Sciatic nerve (tissue), 2 donors: Measurements from ENCODE around the gene NDUFA3. TPM values are rescaled to one million over a fixed set of nuclear protein-coding genes. Genes with fewer than 3 reads are reported as not detected.
"Not testable (repeated sequence)": the region's sequence is repeated elsewhere in the genome, so short reads cannot be mapped to it uniquely, and the experiment has no call there.

Experiments
- ATAC-seq: fragments of 200-7000 bp; cut with Tn5 transposase; one replicate; pipeline ENCODE4 v1.9.1; 2020; ENCODE audit warnings: mild to moderate bottlenecking, moderate library complexity
- DNase-seq: peaks from one replicate; pipeline ENCODE4 v3.0.0-alpha.2; 2020; ENCODE audit warnings: low spot score
- intact Hi-C: fragments of 100-400 bp; cut with DNase I; formaldehyde crosslinking; loops from one replicate; pipeline ENCODE4 v1.14.2; 2022
- total RNA-seq: library from RNA; stranded (reverse); fragmentation: NEBNext Ultra II Directional; extraction: Animal tissue kit (Norgen Biotek cat#: 25700); gene quantifications from one replicate; pipeline ENCODE4 v1.2.1, GENCODE V29; 2021
- donor health status: DM: no; HTN: no; CAD: no.
- donor health status: DM: no; HTN: no; CAD: no.

NDUFA3 gene
- 80.5 TPM for total RNA-seq

- ATAC-seq (peak; percentile 100), DNase-seq (peak; percentile 97)
- intact Hi-C loops: no loop called here
Measured at GRCh38 chr19:54102421-54103169, at the start of gene NDUFA3. Gene NDUFA3 (plus strand): TSS chr19:54102855. CDS start chr19:54102879, 24 bp downstream.

- DNase-seq (no peak), ATAC-seq (no peak)
- intact Hi-C loops: no loop called here
Measured at GRCh38 chr19:54062643-54063042, 40.0 kb upstream of the NDUFA3 start.

- ATAC-seq (no peak), DNase-seq (no peak)
- intact Hi-C loops: no loop called here
Measured at GRCh38 chr19:54063350-54064116, 39.1 kb upstream of the NDUFA3 start, which contains the start of gene VSTM1. Gene VSTM1 (minus strand): TSS chr19:54063897. CDS start chr19:54063777, 120 bp downstream.

GRCh38 chr19:54069470-54069869, 33.2 kb upstream of the NDUFA3 start:
- ATAC-seq: no peak
- intact Hi-C loops: no loop called here
- no peak for DNase-seq

GRCh38 chr19:54073829-54074228, 28.8 kb upstream of the NDUFA3 start:
- ATAC-seq (no peak), DNase-seq (no peak)
- intact Hi-C loops: no loop called here

- ATAC-seq (no peak), DNase-seq (no peak)
- intact Hi-C loops: no loop called here
Measured at GRCh38 chr19:54074851-54075250, 27.8 kb upstream of the NDUFA3 start.

- ATAC-seq: no peak
- no peak for DNase-seq
- intact Hi-C loops: no loop called here
Measured at GRCh38 chr19:54077334-54077733, 25.3 kb upstream of the NDUFA3 start.

- ATAC-seq (no peak), DNase-seq (no peak)
- intact Hi-C loops: no loop called here
Measured at GRCh38 chr19:54081032-54081431, 21.6 kb upstream of the NDUFA3 start, which contains the start of gene TARM1. Gene TARM1 (minus strand): TSS chr19:54081365. CDS start chr19:54081340, 25 bp downstream.

- ATAC-seq (no peak), DNase-seq (no peak)
- intact Hi-C loops: no loop called here
Measured at GRCh38 chr19:54084410-54084809, 18.2 kb upstream of the NDUFA3 start.

- ATAC-seq (no peak), DNase-seq (peak; percentile 3)
- intact Hi-C loops: no loop called here
Measured at GRCh38 chr19:54094426-54095000, 8.1 kb upstream of the NDUFA3 start.

GRCh38 chr19:54095136-54095858, 7.4 kb upstream of the NDUFA3 start:
- no peak for DNase-seq
- no peak for ATAC-seq
- intact Hi-C loops: no loop called here

- ATAC-seq: peak; percentile 70
- DNase-seq, intact Hi-C loops: not testable (repeated sequence)
Measured at GRCh38 chr19:54095859-54096616, 6.6 kb upstream of the NDUFA3 start.

GRCh38 chr19:54096617-54097106, 6.0 kb upstream of the NDUFA3 start:
- intact Hi-C loops: no loop called here
- DNase-seq (no peak), ATAC-seq (peak; percentile 66)

- DNase-seq (no peak), ATAC-seq (no peak)
- intact Hi-C loops: loop anchor here (2.0 kb wide), 1 partner anchor 319 kb away; no protein-coding TSS in a partner anchor
Measured at GRCh38 chr19:54099190-54099902, 3.3 kb upstream of the NDUFA3 start.

GRCh38 chr19:54099903-54100255, 2.8 kb upstream of the NDUFA3 start:
- intact Hi-C loops: loop anchor here (2.0 kb wide), 1 partner anchor 319 kb away; no protein-coding TSS in a partner anchor
- ATAC-seq, DNase-seq: not testable (repeated sequence)

GRCh38 chr19:54100561-54100960, 2.1 kb upstream of the NDUFA3 start, which contains the start of gene OSCAR:
Gene OSCAR (minus strand): TSS chr19:54100803. CDS start chr19:54100792, 11 bp downstream.
- intact Hi-C loops: no loop called here
- no peak for ATAC-seq
- DNase-seq: no peak

GRCh38 chr19:54104998-54105715, 2.5 kb downstream of the NDUFA3 start:
- ATAC-seq (no peak), DNase-seq (no peak)
- intact Hi-C loops: no loop called here
